Nephron (organoid): Measurements from ENCODE around the gene ATP7B.

Experiments used
- H3K27ac Mint-ChIP-seq, 3 experiments: 2 replicates each; pipeline ENCODE4 v1.8.0; 2020; ENCODE audit warnings: mixed read lengths in 3 of 3, mild to moderate bottlenecking in 2 of 3, moderate library complexity in 1 of 3
- H3K27me3 Mint-ChIP-seq: 2 replicates; pipeline ENCODE4 v1.8.0; 2021; ENCODE audit warnings: low read depth, mild to moderate bottlenecking, moderate library complexity, mixed read lengths
- H3K36me3 Mint-ChIP-seq: 2 replicates; pipeline ENCODE4 v1.8.0; 2020; ENCODE audit warnings: low read depth, mixed read lengths
- H3K4me1 Mint-ChIP-seq: 2 replicates; pipeline ENCODE4 v1.8.0; 2020; ENCODE audit warnings: mixed read lengths
- H3K4me3 Mint-ChIP-seq, 3 experiments: 2 replicates each; pipeline ENCODE4 v1.8.0; 2020; ENCODE audit warnings: mild to moderate bottlenecking in 3 of 3, mixed read lengths in 3 of 3, moderate library complexity in 2 of 3
- H3K9me3 Mint-ChIP-seq: 2 replicates; pipeline ENCODE4 v1.8.0; 2020; ENCODE audit warnings: mixed read lengths
- CTCF ChIP-seq, 3 experiments: fragments of 200-600 bp; sonication (generic); IDR thresholded peaks; one replicate each; pipeline ENCODE4 v1.5.0; 2021; ENCODE audit warnings: antibody characterized with exemption in 3 of 3; ENCODE audit not compliant: unreplicated experiment in 3 of 3

ATP7B gene

GRCh38 chr13:52010890-52011631 lies at the start of gene ATP7B:
TSS of gene ATP7B (minus strand) at chr13:52011450. CDS start at chr13:52011337, 113 bp downstream.
- Mint-ChIP-seq H3K36me3 (peaks cover 17% of the 10 kb centered on the region), H3K27me3 (no peaks in the 10 kb centered on the region), H3K9me3 (no peaks in the 10 kb centered on the region), H3K27ac (peak within 1 kb of the TSS; percentile 91 to 94 (median 94)), H3K4me1 (peaks cover 23% of the 10 kb centered on the region), H3K4me3 (peak within 1 kb of the TSS; percentile 92 to 100 (median 99))
- TF ChIP-seq CTCF (IDR thresholded peaks at IDR 0.05; ENCODE audit: unreplicated experiment in 3 of 3): peak in 1 of 3 experiments; percentile 7

DNA sequence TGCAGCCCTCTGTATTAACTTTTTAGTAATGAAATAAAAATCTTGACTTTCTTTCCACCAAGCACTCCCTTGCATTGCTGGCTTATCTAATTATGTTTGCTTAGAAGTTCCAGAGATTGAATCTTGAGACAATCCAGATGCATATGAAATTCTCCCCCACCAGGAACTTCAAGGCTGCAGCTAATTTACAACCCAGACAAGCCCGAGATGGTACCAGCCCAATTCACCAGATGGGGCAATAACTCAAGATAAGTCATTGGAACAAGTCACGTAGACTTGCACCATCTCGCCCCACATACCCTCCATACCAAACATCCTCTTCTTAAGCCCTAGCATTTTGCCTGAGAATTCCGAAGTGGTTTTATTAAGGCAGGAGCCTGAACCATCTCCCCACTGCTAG lies 42.2 kb upstream of the ATP7B start:
- Mint-ChIP-seq H3K27me3 (no peaks in the 10 kb centered on the region), H3K36me3 (peaks cover 3% of the 10 kb centered on the region), H3K4me1 (no peaks in the 10 kb centered on the region), H3K27ac (no peak overlapping the region), H3K9me3 (peaks cover 14% of the 10 kb centered on the region), H3K4me3 (no peak overlapping the region)
- TF ChIP-seq CTCF (IDR thresholded peaks at IDR 0.05; ENCODE audit: unreplicated experiment in 3 of 3): no peak

DNA sequence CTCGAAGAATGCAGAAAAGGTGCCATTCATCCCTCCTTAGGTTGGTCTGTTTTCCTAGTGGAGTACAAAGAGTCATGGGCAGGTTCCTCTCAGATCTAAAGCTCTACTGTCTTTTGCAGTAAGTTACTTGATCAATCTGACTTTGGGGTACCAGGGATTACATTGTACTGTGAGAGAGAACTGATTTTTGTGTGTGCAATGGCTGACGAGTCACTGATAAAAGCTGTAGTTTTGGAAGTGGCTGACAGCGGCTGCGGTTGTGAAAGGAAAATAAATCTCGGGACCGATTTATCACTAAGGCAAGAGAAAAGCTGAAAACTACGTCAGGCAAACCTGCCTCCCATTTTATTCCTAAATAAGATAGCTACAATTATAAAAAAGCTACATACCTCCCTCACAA lies 40.1 kb upstream of the ATP7B start:
- peaks cover 14% of the 10 kb centered on the region for H3K9me3 Mint-ChIP-seq
- H3K4me3 Mint-ChIP-seq: no peak overlapping the region
- no peaks in the 10 kb centered on the region for H3K27me3 Mint-ChIP-seq
- no peaks in the 10 kb centered on the region for H3K4me1 Mint-ChIP-seq
- no peak overlapping the region for H3K27ac Mint-ChIP-seq
- H3K36me3 Mint-ChIP-seq: peaks cover 3% of the 10 kb centered on the region
- no peak for TF ChIP-seq CTCF (IDR thresholded peaks at IDR 0.05; ENCODE audit: unreplicated experiment in 3 of 3)

GRCh38 chr13:52048516-52048915 lies 37.3 kb upstream of the ATP7B start:
- Mint-ChIP-seq H3K27me3 (no peaks in the 10 kb centered on the region), H3K36me3 (peaks cover 12% of the 10 kb centered on the region), H3K4me3 (no peak overlapping the region), H3K9me3 (peaks cover 7% of the 10 kb centered on the region), H3K4me1 (no peaks in the 10 kb centered on the region), H3K27ac (no peak overlapping the region)
- TF ChIP-seq CTCF (IDR thresholded peaks at IDR 0.05; ENCODE audit: unreplicated experiment in 3 of 3): no peak

GRCh38 chr13:52047463-52047862 lies 36.2 kb upstream of the ATP7B start:
- Mint-ChIP-seq H3K27me3 (no peaks in the 10 kb centered on the region), H3K9me3 (peaks cover 6% of the 10 kb centered on the region), H3K4me1 (no peaks in the 10 kb centered on the region), H3K27ac (no peak overlapping the region), H3K36me3 (peaks cover 12% of the 10 kb centered on the region), H3K4me3 (no peak overlapping the region)
- no peak for TF ChIP-seq CTCF (IDR thresholded peaks at IDR 0.05; ENCODE audit: unreplicated experiment in 3 of 3)

GRCh38 chr13:52043675-52044074 lies 32.4 kb upstream of the ATP7B start:
- no peak for TF ChIP-seq CTCF (IDR thresholded peaks at IDR 0.05; ENCODE audit: unreplicated experiment in 3 of 3)
- peaks cover 14% of the 10 kb centered on the region for H3K9me3 Mint-ChIP-seq
- H3K27ac Mint-ChIP-seq: no peak overlapping the region
- H3K36me3 Mint-ChIP-seq: peaks cover 17% of the 10 kb centered on the region
- no peak overlapping the region for H3K4me3 Mint-ChIP-seq
- no peaks in the 10 kb centered on the region for H3K27me3 Mint-ChIP-seq
- H3K4me1 Mint-ChIP-seq: no peaks in the 10 kb centered on the region
